ENCODE results near the gene GSN.

DNA sequence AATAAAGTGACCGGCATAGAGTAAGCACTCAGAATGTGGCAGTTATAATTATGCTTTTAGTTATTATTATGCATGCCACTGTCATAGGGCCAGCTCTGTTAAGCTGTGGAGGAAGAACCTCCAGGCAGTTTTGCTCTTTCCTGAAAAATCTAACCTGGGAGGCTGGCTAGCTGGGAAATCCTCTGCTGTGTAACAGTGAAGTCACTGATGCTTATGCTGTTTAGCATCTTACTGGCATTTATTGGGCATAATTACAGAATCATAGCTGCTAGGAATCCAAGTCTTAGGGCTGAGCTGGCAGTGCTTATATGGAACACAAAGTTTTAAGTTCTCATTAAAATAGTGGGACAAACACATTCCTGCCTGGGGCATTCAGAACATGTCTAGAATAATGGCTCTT lies 5.5 kb upstream of the GSN start:
- TF ChIP-seq, protein P1, sequence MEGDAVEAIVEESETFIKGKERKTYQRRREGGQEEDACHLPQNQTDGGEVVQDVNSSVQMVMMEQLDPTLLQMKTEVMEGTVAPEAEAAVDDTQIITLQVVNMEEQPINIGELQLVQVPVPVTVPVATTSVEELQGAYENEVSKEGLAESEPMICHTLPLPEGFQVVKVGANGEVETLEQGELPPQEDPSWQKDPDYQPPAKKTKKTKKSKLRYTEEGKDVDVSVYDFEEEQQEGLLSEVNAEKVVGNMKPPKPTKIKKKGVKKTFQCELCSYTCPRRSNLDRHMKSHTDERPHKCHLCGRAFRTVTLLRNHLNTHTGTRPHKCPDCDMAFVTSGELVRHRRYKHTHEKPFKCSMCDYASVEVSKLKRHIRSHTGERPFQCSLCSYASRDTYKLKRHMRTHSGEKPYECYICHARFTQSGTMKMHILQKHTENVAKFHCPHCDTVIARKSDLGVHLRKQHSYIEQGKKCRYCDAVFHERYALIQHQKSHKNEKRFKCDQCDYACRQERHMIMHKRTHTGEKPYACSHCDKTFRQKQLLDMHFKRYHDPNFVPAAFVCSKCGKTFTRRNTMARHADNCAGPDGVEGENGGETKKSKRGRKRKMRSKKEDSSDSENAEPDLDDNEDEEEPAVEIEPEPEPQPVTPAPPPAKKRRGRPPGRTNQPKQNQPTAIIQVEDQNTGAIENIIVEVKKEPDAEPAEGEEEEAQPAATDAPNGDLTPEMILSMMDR (IDR thresholded peaks at IDR 0.05) = no peak
- no peak for TF ChIP-seq POLR2A (IDR thresholded peaks at IDR 0.05)

Measured in gastroesophageal sphincter (tissue), 3 donors.